ENCODE results near the gene NRIP1.
A peak's percentile ranks its signal among the peaks of the same experiment; 100 is the strongest.

Gene NRIP1

DNA sequence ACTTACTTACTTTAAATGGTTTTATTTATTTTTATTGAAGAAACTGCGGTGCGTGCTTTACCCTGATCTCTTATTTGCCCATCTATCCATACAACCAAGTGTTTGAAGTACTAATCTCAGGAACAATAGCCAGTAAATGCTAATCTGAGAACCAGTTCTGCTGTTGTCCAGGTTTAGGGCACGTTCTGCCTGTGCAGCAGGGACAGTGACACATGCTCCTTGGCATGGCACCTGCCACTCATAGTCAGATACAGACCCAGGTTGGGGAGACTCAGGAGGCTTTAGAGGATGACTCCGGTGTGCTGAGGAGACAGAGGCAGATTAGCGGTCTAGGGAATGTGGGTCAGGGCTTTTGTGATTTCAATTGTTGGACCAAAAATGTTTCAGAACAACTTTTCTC, 83.6 kb downstream of the NRIP1 start:
- H3K27me3 ChIP-seq (ENCODE audit: insufficient read depth, low read length), result no peaks in the 10 kb centered on the region
- peaks cover 1 to 4% of the 10 kb centered on the region in 2 experiments for H3K36me3 ChIP-seq (ENCODE audit: control insufficient read depth in 1 of 2, insufficient read depth in 2 of 2, low read length in 2 of 2)
- WGBS (ENCODE audit: extremely low coverage, insufficient coverage, insufficient read length), result no CpG with 5 or more reads among the region's 5 CpGs
- no peak overlapping the region for H3K4ac ChIP-seq (ENCODE audit: low read depth, low read length)
- H3K79me1 ChIP-seq (ENCODE audit: low read length), result no peaks in the 10 kb centered on the region
- H4K91ac ChIP-seq (ENCODE audit: low read depth, low read length), result no peak overlapping the region
- no peak for DNase-seq
- no peak overlapping the region for H4K12ac ChIP-seq (ENCODE audit: low read depth, low read length)
- no peak overlapping the region for H2BK12ac ChIP-seq (ENCODE audit: low read length)
- no peak overlapping the region for H3K4me2 ChIP-seq (ENCODE audit: low read length)
- H3K14ac ChIP-seq (ENCODE audit: low read length), result no peak overlapping the region
- H3K9ac ChIP-seq (ENCODE audit: low read length), result no peak overlapping the region
- H2AK5ac ChIP-seq (ENCODE audit: low read length), result no peak overlapping the region
- H3K27ac ChIP-seq (ENCODE audit: low read depth, low read length), result no peak overlapping the region
- H2BK120ac ChIP-seq (ENCODE audit: insufficient read depth, low read length, poor library complexity), result no peak overlapping the region
- no peak overlapping the region for H4K8ac ChIP-seq (ENCODE audit: low read depth, low read length)
- no peak overlapping the region for H3K23ac ChIP-seq (ENCODE audit: low read length)
- peaks cover 0 to 2% of the 10 kb centered on the region in 2 experiments for H3K4me1 ChIP-seq (ENCODE audit: control insufficient read depth in 1 of 2, insufficient read depth in 2 of 2, low read length in 2 of 2)
- no peak overlapping the region for H3K4me3 ChIP-seq (ENCODE audit: low read depth, low read length)
- no peaks in the 10 kb centered on the region for H3K9me3 ChIP-seq (ENCODE audit: insufficient read depth, low read depth, low read length)
- peaks cover 2% of the 10 kb centered on the region for H3K79me2 ChIP-seq (ENCODE audit: control insufficient read depth, insufficient read depth, low read length, poor library complexity)
- no peak overlapping the region for H2BK5ac ChIP-seq (ENCODE audit: low read depth, low read length, poor library complexity)
- no peak overlapping the region for H2AFZ ChIP-seq (ENCODE audit: insufficient read depth, low read length, poor library complexity)
- H3K18ac ChIP-seq (ENCODE audit: low read length), result no peak overlapping the region

DNA sequence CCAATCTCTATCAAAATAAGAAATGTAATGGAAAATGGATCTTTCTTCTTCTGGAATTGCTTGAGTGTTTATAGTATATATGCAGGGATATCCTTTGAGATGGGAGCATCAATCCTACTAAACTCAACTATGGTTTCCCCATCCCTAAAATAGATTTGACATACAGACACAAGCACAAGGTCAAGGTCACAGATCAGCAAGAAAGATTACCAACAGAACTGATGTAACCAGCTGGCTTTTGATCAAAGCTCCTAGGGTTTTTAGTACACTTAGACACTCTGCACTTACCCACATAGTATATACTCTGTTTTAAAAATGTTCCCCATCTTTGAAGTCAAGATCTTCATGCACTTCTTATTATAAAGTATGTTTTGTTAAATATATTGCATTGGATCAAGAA, 85.5 kb downstream of the NRIP1 start:
- Histone ChIP-seq H4K8ac (ENCODE audit: low read depth, low read length) (no peak overlapping the region), H3K4ac (ENCODE audit: low read depth, low read length) (no peak overlapping the region), H2BK12ac (ENCODE audit: low read length) (no peak overlapping the region), H3K36me3 (ENCODE audit: control insufficient read depth in 1 of 2, insufficient read depth in 2 of 2, low read length in 2 of 2) (peaks cover 4% of the 10 kb centered on the region in 2 experiments), H3K27ac (ENCODE audit: low read depth, low read length) (no peak overlapping the region), H3K27me3 (ENCODE audit: insufficient read depth, low read length) (no peaks in the 10 kb centered on the region), H3K4me3 (ENCODE audit: low read depth, low read length) (no peak overlapping the region), H2BK120ac (ENCODE audit: insufficient read depth, low read length, poor library complexity) (no peak overlapping the region), H3K18ac (ENCODE audit: low read length) (no peak overlapping the region), H3K9me3 (ENCODE audit: insufficient read depth, low read depth, low read length) (no peaks in the 10 kb centered on the region), H4K12ac (ENCODE audit: low read depth, low read length) (no peak overlapping the region), H3K23ac (ENCODE audit: low read length) (no peak overlapping the region), H3K4me2 (ENCODE audit: low read length) (no peak overlapping the region), H2AFZ (ENCODE audit: insufficient read depth, low read length, poor library complexity) (no peak overlapping the region), H3K9ac (ENCODE audit: low read length) (no peak overlapping the region), H2AK5ac (ENCODE audit: low read length) (no peak overlapping the region), H3K79me2 (ENCODE audit: control insufficient read depth, insufficient read depth, low read length, poor library complexity) (peaks cover 2% of the 10 kb centered on the region), H3K14ac (ENCODE audit: low read length) (no peak overlapping the region), H2BK5ac (ENCODE audit: low read depth, low read length, poor library complexity) (no peak overlapping the region), H3K79me1 (ENCODE audit: low read length) (no peaks in the 10 kb centered on the region), H3K4me1 (ENCODE audit: control insufficient read depth in 1 of 2, insufficient read depth in 2 of 2, low read length in 2 of 2) (peaks cover 0 to 2% of the 10 kb centered on the region in 2 experiments), H4K91ac (ENCODE audit: low read depth, low read length) (no peak overlapping the region)
- DNase-seq, result no peak

DNA sequence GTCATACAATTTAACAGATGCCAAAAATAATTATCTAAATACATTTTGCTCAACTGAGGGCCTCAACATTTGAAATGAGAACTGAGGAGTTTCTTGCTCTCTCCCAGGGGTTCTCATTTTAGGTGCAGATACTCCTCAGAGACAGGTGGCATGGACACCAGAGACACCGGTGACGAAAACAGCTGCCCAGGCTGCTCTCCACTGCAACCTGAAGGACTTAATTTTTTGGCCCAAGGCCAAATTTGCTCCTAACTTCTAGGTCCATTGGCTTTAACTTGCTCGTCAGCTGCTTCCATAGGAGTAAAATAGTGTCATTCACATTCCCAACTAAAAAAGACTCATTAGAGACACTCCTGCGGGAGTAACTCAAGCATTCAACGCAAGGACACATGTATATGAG, 87.0 kb downstream of the NRIP1 start:
- H2BK120ac ChIP-seq (ENCODE audit: insufficient read depth, low read length, poor library complexity), result no peak overlapping the region
- H2AK5ac ChIP-seq (ENCODE audit: low read length), result no peak overlapping the region
- H3K4me3 ChIP-seq (ENCODE audit: low read depth, low read length), result no peak overlapping the region
- no peak overlapping the region for H2BK12ac ChIP-seq (ENCODE audit: low read length)
- no peak overlapping the region for H3K27ac ChIP-seq (ENCODE audit: low read depth, low read length)
- peak; percentile 28 to 64 for DNase-seq
- no CpG with 5 or more reads among the region's 5 CpGs for WGBS (ENCODE audit: extremely low coverage, insufficient coverage, insufficient read length)
- H3K9ac ChIP-seq (ENCODE audit: low read length), result no peak overlapping the region
- H3K18ac ChIP-seq (ENCODE audit: low read length), result no peak overlapping the region
- no peak overlapping the region for H2BK5ac ChIP-seq (ENCODE audit: low read depth, low read length, poor library complexity)
- H3K4ac ChIP-seq (ENCODE audit: low read depth, low read length), result peak overlapping the region; percentile 27
- H3K36me3 ChIP-seq (ENCODE audit: control insufficient read depth in 1 of 2, insufficient read depth in 2 of 2, low read length in 2 of 2), result peaks cover 3% of the 10 kb centered on the region in 2 experiments
- H4K12ac ChIP-seq (ENCODE audit: low read depth, low read length), result no peak overlapping the region
- H3K9me3 ChIP-seq (ENCODE audit: insufficient read depth, low read depth, low read length), result no peaks in the 10 kb centered on the region
- H3K79me2 ChIP-seq (ENCODE audit: control insufficient read depth, insufficient read depth, low read length, poor library complexity), result peaks cover 2% of the 10 kb centered on the region
- no peak overlapping the region for H4K8ac ChIP-seq (ENCODE audit: low read depth, low read length)
- H2AFZ ChIP-seq (ENCODE audit: insufficient read depth, low read length, poor library complexity), result no peak overlapping the region
- H3K4me1 ChIP-seq (ENCODE audit: control insufficient read depth in 1 of 2, insufficient read depth in 2 of 2, low read length in 2 of 2), result peaks cover 0 to 2% of the 10 kb centered on the region in 2 experiments
- no peaks in the 10 kb centered on the region for H3K27me3 ChIP-seq (ENCODE audit: insufficient read depth, low read length)
- H3K23ac ChIP-seq (ENCODE audit: low read length), result no peak overlapping the region
- no peak overlapping the region for H3K4me2 ChIP-seq (ENCODE audit: low read length)
- no peaks in the 10 kb centered on the region for H3K79me1 ChIP-seq (ENCODE audit: low read length)
- H4K91ac ChIP-seq (ENCODE audit: low read depth, low read length), result no peak overlapping the region
- H3K14ac ChIP-seq (ENCODE audit: low read length), result no peak overlapping the region

DNA sequence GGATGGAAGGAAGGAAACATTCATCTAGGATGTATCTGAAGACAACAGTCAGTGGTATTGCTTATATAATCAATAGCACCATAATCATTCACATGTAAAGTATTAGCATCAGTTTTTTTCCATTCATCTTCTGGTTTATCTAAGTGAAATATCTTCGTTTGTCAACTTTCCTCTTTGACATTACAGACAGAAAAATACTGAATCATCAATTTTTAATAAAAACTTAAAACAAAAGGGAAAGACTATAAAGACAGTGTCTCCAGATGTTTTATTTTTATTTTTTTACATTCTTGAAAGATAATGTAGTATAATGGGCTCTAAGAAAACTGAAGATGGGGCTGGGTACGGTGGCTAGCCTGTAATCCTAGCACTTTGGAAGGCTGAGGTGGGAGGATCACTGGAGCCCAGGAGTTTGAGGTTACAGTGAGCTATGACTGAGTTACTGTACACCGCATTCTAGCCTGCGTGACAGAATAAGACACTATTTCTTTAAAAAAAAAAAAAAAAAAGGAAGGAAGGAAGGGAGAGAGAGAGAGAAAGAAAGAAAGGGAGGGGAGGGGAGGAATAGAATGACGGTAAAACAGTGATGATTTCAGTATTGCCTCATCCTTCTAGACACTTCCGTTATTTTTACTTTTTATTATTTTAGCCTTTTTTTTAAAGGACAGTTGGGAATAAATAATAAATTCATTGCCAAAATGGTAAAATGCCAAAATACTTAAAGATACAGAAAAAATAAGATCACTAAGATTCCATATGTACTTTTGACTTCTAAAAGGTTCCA, 89.5 kb downstream of the NRIP1 start:
- Histone ChIP-seq H4K12ac (ENCODE audit: low read depth, low read length) (no peak overlapping the region), H3K79me2 (ENCODE audit: control insufficient read depth, insufficient read depth, low read length, poor library complexity) (no peaks in the 10 kb centered on the region), H3K79me1 (ENCODE audit: low read length) (no peaks in the 10 kb centered on the region), H4K91ac (ENCODE audit: low read depth, low read length) (no peak overlapping the region), H3K9ac (ENCODE audit: low read length) (no peak overlapping the region), H2BK5ac (ENCODE audit: low read depth, low read length, poor library complexity) (no peak overlapping the region), H3K23ac (ENCODE audit: low read length) (no peak overlapping the region), H3K4me3 (ENCODE audit: low read depth, low read length) (no peak overlapping the region), H3K36me3 (ENCODE audit: control insufficient read depth in 1 of 2, insufficient read depth in 2 of 2, low read length in 2 of 2) (peaks cover 1 to 5% of the 10 kb centered on the region in 2 experiments), H3K27ac (ENCODE audit: low read depth, low read length) (no peak overlapping the region), H4K8ac (ENCODE audit: low read depth, low read length) (no peak overlapping the region), H3K14ac (ENCODE audit: low read length) (no peak overlapping the region), H3K9me3 (ENCODE audit: insufficient read depth, low read depth, low read length) (no peaks in the 10 kb centered on the region), H2BK12ac (ENCODE audit: low read length) (no peak overlapping the region), H2BK120ac (ENCODE audit: insufficient read depth, low read length, poor library complexity) (no peak overlapping the region), H3K27me3 (ENCODE audit: insufficient read depth, low read length) (no peaks in the 10 kb centered on the region), H3K4ac (ENCODE audit: low read depth, low read length) (no peak overlapping the region), H2AFZ (ENCODE audit: insufficient read depth, low read length, poor library complexity) (no peak overlapping the region), H3K18ac (ENCODE audit: low read length) (no peak overlapping the region), H3K4me1 (ENCODE audit: control insufficient read depth in 1 of 2, insufficient read depth in 2 of 2, low read length in 2 of 2) (no peaks in the 10 kb centered on the region), H2AK5ac (ENCODE audit: low read length) (no peak overlapping the region), H3K4me2 (ENCODE audit: low read length) (no peak overlapping the region)
- no CpG with 5 or more reads among the region's 6 CpGs for WGBS (ENCODE audit: extremely low coverage, insufficient coverage, insufficient read length)
- no peak for DNase-seq

All from trophoblast cell (in vitro differentiated cells and primary cell).